Caco-2 (cell line): ENCODE results near the gene DMRTA1. TPM values are rescaled to one million over a fixed set of nuclear protein-coding genes. Genes with fewer than 3 reads are reported as not detected.
"Not testable (repeated sequence)": the region's sequence is repeated elsewhere in the genome, so short reads cannot be mapped to it uniquely, and the experiment has no call there.

ENCODE experiments used
- BruUV-seq: library from RNA; stranded (reverse); fragments of 400-500 nt; replicated peaks from 2 replicates; lab custom pipeline; 2021; lab: Mats Ljungman, UMichigan
- CTCF ChIA-PET: fragments of 300-600 bp; sonication (Branson Sonifier 250); formaldehyde crosslinking; loops from one replicate; lab custom pipeline; 2022; ENCODE audit warnings: antibody characterized with exemption; lab: Charles Lee
- POLR2A ChIA-PET: fragments of 300-600 bp; sonication (Branson Sonifier 250); formaldehyde crosslinking; loops from one replicate; lab custom pipeline; 2022; ENCODE audit warnings: antibody characterized with exemption; lab: Charles Lee
- DNase-seq, 2 experiments: peaks; one replicate each; pipeline versions ENCODE4 v3.0.0 to v3.0.0-alpha.2; 2020 to 2022
- H3K27me3 ChIP-seq: replicated peaks from 2 replicates; pipeline ENCODE4 v1.6.0; 2011; ENCODE audit warnings: low read length; ENCODE audit not compliant: control insufficient read depth, insufficient read depth
- H3K36me3 ChIP-seq: 2 replicates; pipeline ENCODE4 v1.5.1; 2011; ENCODE audit warnings: low read length; ENCODE audit not compliant: control insufficient read depth, insufficient read depth
- H3K4me1 ChIP-seq: fragments of 250-450 bp; sonication (Bioruptor Pico); 2 replicates; pipeline ENCODE4 v1.5.1; 2020; ENCODE audit warnings: mild to moderate bottlenecking
- H3K4me3 ChIP-seq: 2 replicates; pipeline ENCODE4 v1.5.1; 2011; ENCODE audit warnings: low read depth, mild to moderate bottlenecking, control low read depth, low read length
- H3K9me3 ChIP-seq: fragments of 250-450 bp; sonication (Bioruptor Pico); 2 replicates; pipeline ENCODE4 v1.5.1; 2020; ENCODE audit warnings: mild to moderate bottlenecking, moderate library complexity
- H3K27ac Mint-ChIP-seq: one replicate; pipeline ENCODE4 v1.8.0; 2022; ENCODE audit warnings: mixed read lengths; ENCODE audit not compliant: unreplicated experiment
- H3K27me3 Mint-ChIP-seq: one replicate; pipeline ENCODE4 v1.8.0; 2022; ENCODE audit warnings: mixed read lengths; ENCODE audit not compliant: insufficient read depth, unreplicated experiment
- H3K36me3 Mint-ChIP-seq: one replicate; pipeline ENCODE4 v1.8.0; 2022; ENCODE audit warnings: mild to moderate bottlenecking, mixed read lengths; ENCODE audit not compliant: insufficient read depth, unreplicated experiment
- H3K4me1 Mint-ChIP-seq: one replicate; pipeline ENCODE4 v1.8.0; 2022; ENCODE audit warnings: low read depth, mixed read lengths; ENCODE audit not compliant: unreplicated experiment
- H3K4me3 Mint-ChIP-seq: one replicate; pipeline ENCODE4 v1.8.0; 2022; ENCODE audit warnings: mild to moderate bottlenecking, moderate library complexity, mixed read lengths; ENCODE audit not compliant: unreplicated experiment
- H3K9me3 Mint-ChIP-seq: one replicate; pipeline ENCODE4 v1.8.0; 2022; ENCODE audit warnings: mixed read lengths; ENCODE audit not compliant: unreplicated experiment
- intact Hi-C: fragments of 100-400 bp; cut with micrococcal nuclease; formaldehyde crosslinking; loops from one replicate; pipeline ENCODE4 v1.10.0; 2022; ENCODE audit not compliant: unreplicated experiment
- total RNA-seq: library from RNA; stranded (reverse); gene quantifications from 2 replicates; pipeline ENCODE4 v1.2.3, GENCODE V29; 2022
- TF ChIP-seq, protein P1 (sequence below), 2 experiments: fragments of 200-600 bp in 1 of 2; IDR thresholded peaks; 1 replicate in 1 of 2; 2 replicates in 1 of 2; pipeline versions ENCODE4 v1.5.1 to v1.8.0; 2011 to 2022; ENCODE audit warnings: antibody characterized with exemption in 1 of 2, control low read depth in 1 of 2, inconsistent platforms in 1 of 2, low read depth in 1 of 2, low read length in 1 of 2, mild to moderate bottlenecking in 1 of 2, moderate library complexity in 1 of 2; ENCODE audit not compliant: insufficient read depth in 1 of 2, severe bottlenecking in 1 of 2, unreplicated experiment in 1 of 2

The DMRTA1 gene
- total RNA-seq, 1 experiment from 2014 or later = 0.07 TPM

DNA sequence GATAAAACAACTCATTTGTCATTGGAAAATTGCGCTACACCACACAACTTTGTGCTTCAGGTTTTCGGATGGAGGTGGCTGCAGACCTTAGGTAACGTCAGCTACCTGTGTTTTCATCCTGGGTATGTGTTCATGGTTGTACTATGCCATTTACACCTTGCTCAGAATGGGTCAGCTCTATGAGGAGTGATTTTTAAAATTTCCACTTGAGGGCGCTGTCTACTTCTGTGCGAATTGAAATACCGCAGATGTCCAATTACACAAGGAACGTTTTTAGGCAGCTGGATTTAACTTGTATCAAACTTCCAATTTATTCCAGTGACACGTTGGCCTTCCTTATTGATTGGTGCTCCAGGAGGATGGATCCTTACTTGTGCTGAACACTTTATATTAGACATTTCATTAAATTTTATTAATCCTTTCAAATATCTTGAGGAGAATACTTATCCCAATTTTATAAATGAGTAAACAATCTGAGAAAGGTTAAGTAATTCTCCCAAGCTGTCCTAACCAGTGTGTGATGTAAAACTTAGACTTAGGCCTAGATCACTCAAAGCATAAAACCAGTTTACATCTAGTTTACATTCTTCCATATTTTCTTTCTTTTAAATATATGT is 23.4 kb downstream of the DMRTA1 start:
- no peaks in the 10 kb centered on the region for H3K36me3 ChIP-seq
- Mint-ChIP-seq H3K4me1 (no peaks in the 10 kb centered on the region), H3K36me3 (no peaks in the 10 kb centered on the region), H3K4me3 (no peak overlapping the region), H3K27ac (no peak overlapping the region), H3K9me3 (no peaks in the 10 kb centered on the region), H3K27me3 (no peaks in the 10 kb centered on the region)
- ChIA-PET POLR2A (no interaction called here), CTCF (interaction anchor here (1.0 to 1.1 kb wide), 2 partner anchors 11 to 163 kb away, joined by 3 to 4 read pairs; no protein-coding TSS in a partner anchor)
- no TSS peak for BruUV-seq
- H3K9me3 ChIP-seq = no peaks in the 10 kb centered on the region
- DNase-seq = peak in 1 of 2 experiments; percentile 36
- TF ChIP-seq, protein P1, sequence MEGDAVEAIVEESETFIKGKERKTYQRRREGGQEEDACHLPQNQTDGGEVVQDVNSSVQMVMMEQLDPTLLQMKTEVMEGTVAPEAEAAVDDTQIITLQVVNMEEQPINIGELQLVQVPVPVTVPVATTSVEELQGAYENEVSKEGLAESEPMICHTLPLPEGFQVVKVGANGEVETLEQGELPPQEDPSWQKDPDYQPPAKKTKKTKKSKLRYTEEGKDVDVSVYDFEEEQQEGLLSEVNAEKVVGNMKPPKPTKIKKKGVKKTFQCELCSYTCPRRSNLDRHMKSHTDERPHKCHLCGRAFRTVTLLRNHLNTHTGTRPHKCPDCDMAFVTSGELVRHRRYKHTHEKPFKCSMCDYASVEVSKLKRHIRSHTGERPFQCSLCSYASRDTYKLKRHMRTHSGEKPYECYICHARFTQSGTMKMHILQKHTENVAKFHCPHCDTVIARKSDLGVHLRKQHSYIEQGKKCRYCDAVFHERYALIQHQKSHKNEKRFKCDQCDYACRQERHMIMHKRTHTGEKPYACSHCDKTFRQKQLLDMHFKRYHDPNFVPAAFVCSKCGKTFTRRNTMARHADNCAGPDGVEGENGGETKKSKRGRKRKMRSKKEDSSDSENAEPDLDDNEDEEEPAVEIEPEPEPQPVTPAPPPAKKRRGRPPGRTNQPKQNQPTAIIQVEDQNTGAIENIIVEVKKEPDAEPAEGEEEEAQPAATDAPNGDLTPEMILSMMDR (IDR thresholded peaks at IDR 0.05; ENCODE audit: insufficient read depth in 1 of 2, low read depth in 1 of 2, low read length in 1 of 2, severe bottlenecking in 1 of 2, unreplicated experiment in 1 of 2) = peak; percentile 29 to 57
- H3K4me3 ChIP-seq = no peak overlapping the region
- H3K4me1 ChIP-seq = no peaks in the 10 kb centered on the region
- H3K27me3 ChIP-seq = no peaks in the 10 kb centered on the region
- intact Hi-C loops = no loop called here

DNA sequence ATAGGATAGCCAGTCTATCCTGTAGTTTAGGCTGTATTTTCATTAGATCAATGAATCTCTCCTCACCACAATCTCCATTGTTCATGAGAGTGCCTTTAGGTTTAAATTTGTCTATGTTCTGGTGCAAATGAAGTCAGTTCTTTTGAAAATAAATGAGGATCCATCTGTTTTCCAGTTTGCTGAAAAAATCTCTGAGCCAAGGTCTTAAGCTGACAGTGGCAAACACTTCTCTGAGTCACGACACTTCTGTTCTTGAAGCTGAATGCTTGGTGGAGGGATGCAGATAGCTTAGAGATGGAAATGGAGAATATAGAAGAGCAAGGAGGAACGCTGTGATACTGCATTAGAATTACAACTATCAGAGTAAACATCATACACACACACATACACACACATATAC is 34.9 kb downstream of the DMRTA1 start:
- H3K27me3 ChIP-seq = no peaks in the 10 kb centered on the region
- no peak overlapping the region for H3K4me3 ChIP-seq
- H3K9me3 ChIP-seq = no peaks in the 10 kb centered on the region
- H3K4me1 ChIP-seq = no peaks in the 10 kb centered on the region
- Mint-ChIP-seq H3K27ac (no peak overlapping the region), H3K9me3 (no peaks in the 10 kb centered on the region), H3K4me1 (no peaks in the 10 kb centered on the region), H3K27me3 (peaks cover 2% of the 10 kb centered on the region), H3K36me3 (no peaks in the 10 kb centered on the region), H3K4me3 (no peak overlapping the region)
- ChIA-PET POLR2A (no interaction called here), CTCF (no interaction called here)
- DNase-seq = no peak
- intact Hi-C loops = no loop called here
- TF ChIP-seq, protein P1 (IDR thresholded peaks at IDR 0.05; ENCODE audit: insufficient read depth in 1 of 2, low read depth in 1 of 2, low read length in 1 of 2, severe bottlenecking in 1 of 2, unreplicated experiment in 1 of 2) = no peak
- BruUV-seq = no TSS peak
- no peaks in the 10 kb centered on the region for H3K36me3 ChIP-seq

DNA sequence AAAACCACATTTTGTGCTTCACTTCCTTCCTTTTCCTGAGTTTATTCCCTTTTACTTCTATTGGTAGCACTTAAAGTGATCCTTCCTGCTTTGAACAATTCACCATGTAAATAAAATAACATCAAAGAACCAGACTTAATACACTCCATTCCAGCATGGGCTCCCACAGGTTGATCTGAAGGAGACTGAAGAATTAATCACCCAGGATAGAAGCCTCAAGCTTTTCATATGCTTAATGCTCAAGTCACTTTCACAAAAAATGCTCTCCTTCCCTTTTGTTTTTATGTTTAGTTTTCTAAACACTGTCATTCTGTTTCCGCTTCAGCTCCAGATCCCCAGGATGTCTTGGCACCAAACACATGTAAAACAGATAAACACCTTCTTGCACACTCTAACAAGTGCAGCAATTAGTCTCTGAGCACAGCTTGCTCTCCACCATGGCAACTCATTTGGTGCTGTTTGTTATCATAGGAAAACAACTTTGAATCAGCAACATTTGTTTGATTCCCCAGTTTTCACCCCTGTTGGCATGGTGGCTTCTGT is 37.0 kb downstream of the DMRTA1 start:
- H3K27me3 Mint-ChIP-seq = peaks cover 2% of the 10 kb centered on the region
- no peaks in the 10 kb centered on the region for H3K36me3 ChIP-seq
- no peak overlapping the region for H3K4me3 ChIP-seq
- intact Hi-C loops = no loop called here
- no peaks in the 10 kb centered on the region for H3K27me3 ChIP-seq
- no peak overlapping the region for H3K4me3 Mint-ChIP-seq
- DNase-seq = no peak
- H3K9me3 Mint-ChIP-seq = no peaks in the 10 kb centered on the region
- H3K4me1 ChIP-seq = no peaks in the 10 kb centered on the region
- no TSS peak for BruUV-seq
- CTCF ChIA-PET = no interaction called here
- H3K36me3 Mint-ChIP-seq = no peaks in the 10 kb centered on the region
- POLR2A ChIA-PET = no interaction called here
- H3K4me1 Mint-ChIP-seq = no peaks in the 10 kb centered on the region
- H3K27ac Mint-ChIP-seq = no peak overlapping the region
- H3K9me3 ChIP-seq = no peaks in the 10 kb centered on the region
- TF ChIP-seq, protein P1 (IDR thresholded peaks at IDR 0.05; ENCODE audit: insufficient read depth in 1 of 2, low read depth in 1 of 2, low read length in 1 of 2, severe bottlenecking in 1 of 2, unreplicated experiment in 1 of 2) = no peak

DNA sequence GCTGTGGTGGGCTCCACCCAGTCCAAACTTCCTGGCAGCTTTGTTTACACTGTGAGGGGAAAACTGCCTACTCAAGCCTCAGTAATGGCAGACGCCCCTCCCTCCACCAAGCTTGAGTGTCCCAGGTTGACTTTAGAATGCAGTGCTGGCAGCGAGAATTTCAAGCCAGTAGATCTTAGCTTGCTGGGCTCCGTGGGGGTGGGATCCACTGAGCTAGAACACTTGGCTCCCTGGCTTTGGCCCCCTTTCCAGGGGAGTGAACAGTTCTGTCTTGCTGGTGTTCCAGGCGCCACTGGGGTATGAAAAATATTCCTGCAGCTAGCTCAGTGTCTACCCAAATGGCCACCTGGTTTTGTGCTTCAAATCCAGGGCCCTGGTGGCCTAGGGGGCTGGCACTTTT is 49.6 kb downstream of the DMRTA1 start:
- CTCF ChIA-PET, BruUV-seq, H3K27me3 Mint-ChIP-seq, H3K9me3 Mint-ChIP-seq, intact Hi-C loops, H3K4me1 Mint-ChIP-seq, H3K36me3 Mint-ChIP-seq, H3K4me3 ChIP-seq, H3K4me3 Mint-ChIP-seq, H3K9me3 ChIP-seq, POLR2A ChIA-PET, H3K27me3 ChIP-seq, H3K36me3 ChIP-seq, H3K4me1 ChIP-seq, H3K27ac Mint-ChIP-seq, DNase-seq: not testable (repeated sequence)
